ENCODE data around the gene PEX13. TPM values are rescaled to one million over a fixed set of nuclear protein-coding genes. Genes with fewer than 3 reads are reported as not detected.
A peak's percentile ranks its signal among the peaks of the same experiment; 100 is the strongest.
"Not testable (repeated sequence)": the region's sequence is repeated elsewhere in the genome, so short reads cannot be mapped to it uniquely, and the experiment has no call there.

Gene PEX13, protein sequence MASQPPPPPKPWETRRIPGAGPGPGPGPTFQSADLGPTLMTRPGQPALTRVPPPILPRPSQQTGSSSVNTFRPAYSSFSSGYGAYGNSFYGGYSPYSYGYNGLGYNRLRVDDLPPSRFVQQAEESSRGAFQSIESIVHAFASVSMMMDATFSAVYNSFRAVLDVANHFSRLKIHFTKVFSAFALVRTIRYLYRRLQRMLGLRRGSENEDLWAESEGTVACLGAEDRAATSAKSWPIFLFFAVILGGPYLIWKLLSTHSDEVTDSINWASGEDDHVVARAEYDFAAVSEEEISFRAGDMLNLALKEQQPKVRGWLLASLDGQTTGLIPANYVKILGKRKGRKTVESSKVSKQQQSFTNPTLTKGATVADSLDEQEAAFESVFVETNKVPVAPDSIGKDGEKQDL
- 10 to 100 TPM; 20.3 to 20.6 TPM for total RNA-seq

GRCh38 chr2:61017556-61018317 is at the start of gene PEX13, which contains the start of gene PUS10:
PEX13 (plus strand) TSS chr2:61017720; CDS start chr2:61017760, 40 bp downstream.
PUS10 (minus strand) TSS chr2:61018255; CDS start chr2:61011890, 6,365 bp downstream.
- H3K9me3 Mint-ChIP-seq: no peaks in the 10 kb centered on the region
- no peaks in the 10 kb centered on the region for H3K27me3 Mint-ChIP-seq
- H3K4me1 Mint-ChIP-seq: peaks cover 46% of the 10 kb centered on the region
- DNase-seq: peak; percentile 73
- H3K36me3 Mint-ChIP-seq (ENCODE audit: low read depth): peaks cover 24% of the 10 kb centered on the region
- H3K27ac Mint-ChIP-seq: peak within 1 kb of the TSS; percentile 89
- ChIA-PET POLR2A (interaction anchor here (0.7 to 3.0 kb wide), 10 partner anchors 11 to 521 kb away, joined by 3 to 30 read pairs (median 6); partner anchors contain the start of genes PAPOLG, REL, SANBR and XPO1), CTCF (interaction anchor here (0.9 to 2.3 kb wide), 2 partner anchors 25 to 222 kb away, joined by 3 to 6 read pairs; no protein-coding TSS in a partner anchor)
- peak within 1 kb of the TSS; percentile 96 for H3K4me3 Mint-ChIP-seq

DNA sequence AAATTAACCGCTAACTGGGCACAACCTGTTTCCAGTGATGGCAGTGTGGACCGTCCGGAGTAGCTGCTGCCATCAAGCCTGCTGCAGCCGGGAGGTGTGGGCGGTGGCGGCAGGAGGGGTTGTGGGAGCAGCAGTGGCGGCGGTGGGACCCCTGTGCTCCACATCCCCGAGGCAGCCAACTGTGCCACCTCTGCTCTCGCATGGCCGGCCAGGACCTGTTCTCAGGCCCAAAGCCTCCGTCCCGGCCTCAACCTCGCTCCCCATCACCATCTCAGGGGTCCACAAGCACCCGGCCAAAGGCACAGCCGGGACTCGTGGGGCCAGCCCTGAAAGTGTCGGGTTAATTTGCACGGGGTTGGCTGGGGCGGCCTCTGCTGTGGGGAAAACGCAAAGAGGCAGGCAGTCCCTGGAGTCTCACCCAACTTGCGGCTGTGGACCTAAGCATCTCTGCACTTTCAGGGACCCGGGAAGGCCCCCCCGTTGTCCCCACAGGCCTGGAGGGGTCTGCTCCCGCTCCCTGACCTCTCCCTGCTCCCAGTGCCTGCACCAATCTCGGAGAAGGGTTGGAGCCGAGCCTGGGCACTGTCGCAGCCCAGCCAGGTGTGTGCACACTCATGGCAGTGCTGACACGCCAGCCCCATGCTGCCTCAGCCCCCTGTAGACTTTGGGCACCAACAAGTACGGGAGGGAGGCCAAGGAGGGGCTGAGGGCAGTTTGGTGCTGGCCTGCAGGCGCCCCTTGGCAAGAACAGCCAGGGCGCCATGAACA is 44.4 kb upstream of the PEX13 start:
- no peak for DNase-seq
- CTCF ChIA-PET: interaction anchor here (1.2 to 1.6 kb wide), 2 partner anchors 8 to 26 kb away, joined by 5 to 9 read pairs; no protein-coding TSS in a partner anchor
- Mint-ChIP-seq H3K4me3 (no peak overlapping the region), H3K9me3 (no peaks in the 10 kb centered on the region), H3K4me1 (peaks cover 26% of the 10 kb centered on the region), H3K36me3 (ENCODE audit: low read depth) (no peaks in the 10 kb centered on the region), H3K27me3 (no peaks in the 10 kb centered on the region), H3K27ac (no peak overlapping the region)
- POLR2A ChIA-PET: no interaction called here

- Mint-ChIP-seq H3K4me1 (peaks cover 27% of the 10 kb centered on the region), H3K9me3 (no peaks in the 10 kb centered on the region), H3K27ac (no peak overlapping the region), H3K4me3 (no peak overlapping the region), H3K27me3 (no peaks in the 10 kb centered on the region), H3K36me3 (ENCODE audit: low read depth) (no peaks in the 10 kb centered on the region)
- CTCF ChIA-PET: interaction anchor here (0.7 to 1.6 kb wide), 3 partner anchors 9 to 26 kb away, joined by 3 to 9 read pairs (median 5); no protein-coding TSS in a partner anchor
- POLR2A ChIA-PET: interaction anchor here (1.1 kb wide), 1 partner anchor 156 kb away, joined by 3 read pairs; no protein-coding TSS in a partner anchor
- DNase-seq: no peak
Observed at GRCh38 chr2:60973705-60974104, 43.8 kb upstream of the PEX13 start.

DNA sequence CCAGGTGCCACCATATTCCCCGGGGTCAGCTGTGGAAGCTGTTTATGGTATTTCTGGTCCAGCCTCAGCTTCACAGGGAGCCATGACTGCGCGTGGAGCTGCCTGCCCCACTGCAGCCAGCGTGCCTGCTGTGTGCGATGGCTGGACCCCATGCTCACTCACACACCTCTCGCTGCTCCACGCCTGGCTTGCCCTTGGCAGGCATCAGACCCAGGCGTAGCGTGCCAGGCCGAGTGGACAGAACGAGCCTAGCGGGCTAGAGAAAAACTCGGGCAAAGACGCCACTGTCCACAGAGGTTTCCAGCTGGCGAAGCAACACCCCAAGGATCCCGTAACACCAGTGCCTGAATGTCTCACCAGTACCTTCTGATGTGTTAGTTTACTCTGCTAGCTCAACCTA is 42.9 kb upstream of the PEX13 start:
- POLR2A ChIA-PET: interaction anchor here (1.0 to 1.1 kb wide), 2 partner anchors 16 to 157 kb away, joined by 3 read pairs; no protein-coding TSS in a partner anchor
- Mint-ChIP-seq H3K27me3 (no peaks in the 10 kb centered on the region), H3K9me3 (no peaks in the 10 kb centered on the region), H3K27ac (no peak overlapping the region), H3K4me1 (peaks cover 27% of the 10 kb centered on the region), H3K36me3 (ENCODE audit: low read depth) (no peaks in the 10 kb centered on the region), H3K4me3 (no peak overlapping the region)
- CTCF ChIA-PET: interaction anchor here (1.2 to 1.6 kb wide), 2 partner anchors 10 to 25 kb away, joined by 5 to 9 read pairs; no protein-coding TSS in a partner anchor
- DNase-seq: no peak

GRCh38 chr2:60976256-60976850 is 41.2 kb upstream of the PEX13 start:
- no peaks in the 10 kb centered on the region for H3K36me3 Mint-ChIP-seq (ENCODE audit: low read depth)
- peaks cover 29% of the 10 kb centered on the region for H3K4me1 Mint-ChIP-seq
- H3K27me3 Mint-ChIP-seq: no peaks in the 10 kb centered on the region
- no peak overlapping the region for H3K27ac Mint-ChIP-seq
- POLR2A ChIA-PET: interaction anchor here (0.8 to 1.5 kb wide), 2 partner anchors 10 to 95 kb away, joined by 3 to 6 read pairs; partner anchors contain the start of gene REL
- no peak overlapping the region for H3K4me3 Mint-ChIP-seq
- H3K9me3 Mint-ChIP-seq: no peaks in the 10 kb centered on the region
- CTCF ChIA-PET: no interaction called here
- no peak for DNase-seq

GRCh38 chr2:60976875-60977561 is 40.5 kb upstream of the PEX13 start:
- Mint-ChIP-seq H3K27me3 (no peaks in the 10 kb centered on the region), H3K4me3 (no peak overlapping the region), H3K36me3 (ENCODE audit: low read depth) (no peaks in the 10 kb centered on the region), H3K9me3 (no peaks in the 10 kb centered on the region), H3K27ac (no peak overlapping the region), H3K4me1 (peaks cover 25% of the 10 kb centered on the region)
- CTCF ChIA-PET: interaction anchor here (1.2 kb wide), 1 partner anchor 21 kb away, joined by 5 read pairs; no protein-coding TSS in a partner anchor
- DNase-seq: no peak
- POLR2A ChIA-PET: interaction anchor here (0.8 to 1.5 kb wide), 2 partner anchors 11 to 96 kb away, joined by 3 to 6 read pairs; partner anchors contain the start of gene REL

DNA sequence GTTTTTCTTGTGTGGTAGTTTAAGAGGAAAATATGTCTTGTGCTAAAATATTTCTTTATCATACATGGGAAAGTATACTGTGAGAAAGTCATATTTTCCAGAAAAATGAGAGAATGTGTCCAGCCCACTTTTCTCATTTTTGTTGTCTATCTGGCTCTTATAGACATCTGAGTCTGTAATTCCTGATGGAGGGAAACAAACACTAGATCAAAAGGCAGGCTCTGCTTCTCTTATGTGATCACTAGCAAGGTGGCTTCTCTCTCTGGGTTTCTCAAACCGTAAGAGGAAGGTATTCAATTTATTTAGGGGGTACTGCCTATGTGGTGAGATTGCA is 40.0 kb upstream of the PEX13 start:
- no peaks in the 10 kb centered on the region for H3K36me3 Mint-ChIP-seq (ENCODE audit: low read depth)
- peaks cover 23% of the 10 kb centered on the region for H3K4me1 Mint-ChIP-seq
- H3K27me3 Mint-ChIP-seq: no peaks in the 10 kb centered on the region
- CTCF ChIA-PET: interaction anchor here (0.7 to 1.2 kb wide), 2 partner anchors 19 to 21 kb away, joined by 4 to 5 read pairs; no protein-coding TSS in a partner anchor
- POLR2A ChIA-PET: interaction anchor here (1.5 kb wide), 1 partner anchor 12 kb away, joined by 6 read pairs; no protein-coding TSS in a partner anchor
- no peak overlapping the region for H3K4me3 Mint-ChIP-seq
- H3K9me3 Mint-ChIP-seq: no peaks in the 10 kb centered on the region
- H3K27ac Mint-ChIP-seq: no peak overlapping the region
- no peak for DNase-seq

DNA sequence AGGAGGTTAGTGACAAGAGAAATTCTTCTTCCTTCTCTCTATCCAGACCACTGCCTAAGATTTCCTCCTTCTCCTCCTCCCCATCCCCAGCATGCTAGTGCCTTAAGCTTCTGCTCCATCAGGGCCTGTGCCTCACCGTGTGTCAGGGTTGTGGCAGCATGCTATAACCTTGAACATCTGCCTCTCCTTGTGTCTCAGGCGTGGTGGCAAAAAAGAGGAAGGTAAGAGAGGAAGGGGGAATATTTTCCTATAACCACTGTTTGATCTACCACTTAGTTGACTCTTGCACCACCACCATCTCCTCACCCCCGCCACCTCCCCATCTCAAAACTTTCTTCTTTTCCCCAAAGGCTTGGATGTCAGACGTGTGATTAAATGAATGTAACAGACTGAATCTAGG is 38.3 kb upstream of the PEX13 start:
- Mint-ChIP-seq H3K9me3 (no peaks in the 10 kb centered on the region), H3K27ac (no peak overlapping the region), H3K4me3 (no peak overlapping the region), H3K36me3 (ENCODE audit: low read depth) (no peaks in the 10 kb centered on the region), H3K4me1 (peaks cover 23% of the 10 kb centered on the region), H3K27me3 (no peaks in the 10 kb centered on the region)
- no peak for DNase-seq
- ChIA-PET POLR2A (no interaction called here), CTCF (no interaction called here)

DNA sequence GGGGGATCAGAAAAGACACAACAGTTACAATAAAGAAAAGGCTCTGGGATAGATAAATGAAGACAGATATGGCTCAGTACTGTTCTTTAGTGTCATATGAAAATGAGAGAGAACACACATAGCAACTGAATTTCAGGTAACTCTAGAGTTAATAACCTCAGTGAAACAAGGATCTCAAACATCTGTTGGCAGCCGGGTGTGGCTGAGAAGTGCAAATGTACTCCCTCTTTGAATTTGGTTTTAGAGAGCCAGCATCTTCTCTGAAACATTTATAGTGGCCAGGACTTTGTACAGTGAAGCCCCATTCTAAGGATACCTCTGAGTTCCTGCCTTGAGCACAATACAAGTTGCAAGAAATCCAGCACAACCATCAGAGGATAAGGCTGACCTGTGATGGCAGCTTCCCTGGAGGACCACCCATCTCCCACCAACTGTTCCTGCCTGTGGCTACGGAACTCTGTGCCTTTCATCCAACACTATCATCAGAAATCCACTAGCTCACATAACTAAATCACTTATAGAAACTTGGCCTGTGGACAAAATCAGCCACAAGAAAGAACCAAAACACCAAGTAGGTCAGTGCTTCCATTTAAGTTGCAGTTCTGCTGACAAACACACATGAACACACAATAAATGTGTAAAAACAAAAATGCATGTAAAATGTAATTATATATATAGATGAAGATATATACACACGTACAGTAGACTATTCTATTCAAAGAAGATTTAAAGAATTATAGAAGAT is 37.3 kb upstream of the PEX13 start:
- H3K4me1 Mint-ChIP-seq: peaks cover 23% of the 10 kb centered on the region
- no peaks in the 10 kb centered on the region for H3K36me3 Mint-ChIP-seq (ENCODE audit: low read depth)
- no peak overlapping the region for H3K27ac Mint-ChIP-seq
- no peak for DNase-seq
- no peaks in the 10 kb centered on the region for H3K27me3 Mint-ChIP-seq
- ChIA-PET CTCF (no interaction called here), POLR2A (no interaction called here)
- no peaks in the 10 kb centered on the region for H3K9me3 Mint-ChIP-seq
- H3K4me3 Mint-ChIP-seq: no peak overlapping the region

GRCh38 chr2:60982066-60982465 is 35.5 kb upstream of the PEX13 start:
- H3K27me3 Mint-ChIP-seq; H3K4me3 Mint-ChIP-seq; H3K27ac Mint-ChIP-seq; H3K9me3 Mint-ChIP-seq; CTCF ChIA-PET; POLR2A ChIA-PET; DNase-seq; H3K36me3 Mint-ChIP-seq (ENCODE audit: low read depth): not testable (repeated sequence)
- H3K4me1 Mint-ChIP-seq: peaks cover 13% of the 10 kb centered on the region

DNA sequence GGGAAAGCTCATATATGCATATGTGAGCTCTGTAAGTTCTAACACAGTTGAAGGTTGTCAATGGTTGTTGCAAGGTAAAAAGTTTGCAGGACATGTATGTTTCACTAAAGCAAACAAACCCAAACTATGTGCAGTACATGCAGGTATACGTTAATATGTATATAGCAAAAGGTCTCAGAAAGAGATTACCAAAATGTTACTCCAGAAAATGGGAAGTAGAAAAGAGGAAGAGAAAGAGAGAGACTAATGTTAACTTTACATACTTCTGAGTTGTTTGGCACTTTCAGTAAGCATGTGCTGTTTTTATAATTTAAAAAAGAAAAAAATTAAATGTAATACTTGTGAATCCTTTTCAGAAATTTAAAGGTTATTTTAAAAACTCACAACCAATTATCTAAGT is 32.8 kb upstream of the PEX13 start:
- Mint-ChIP-seq H3K27me3 (no peaks in the 10 kb centered on the region), H3K36me3 (ENCODE audit: low read depth) (peaks cover under 1% of the 10 kb centered on the region), H3K27ac (no peak overlapping the region), H3K4me3 (no peak overlapping the region), H3K9me3 (no peaks in the 10 kb centered on the region), H3K4me1 (peaks cover 7% of the 10 kb centered on the region)
- CTCF ChIA-PET: no interaction called here
- POLR2A ChIA-PET: no interaction called here
- DNase-seq: no peak
